ENCODE measurements around the gene FMNL2.

Gene FMNL2

DNA sequence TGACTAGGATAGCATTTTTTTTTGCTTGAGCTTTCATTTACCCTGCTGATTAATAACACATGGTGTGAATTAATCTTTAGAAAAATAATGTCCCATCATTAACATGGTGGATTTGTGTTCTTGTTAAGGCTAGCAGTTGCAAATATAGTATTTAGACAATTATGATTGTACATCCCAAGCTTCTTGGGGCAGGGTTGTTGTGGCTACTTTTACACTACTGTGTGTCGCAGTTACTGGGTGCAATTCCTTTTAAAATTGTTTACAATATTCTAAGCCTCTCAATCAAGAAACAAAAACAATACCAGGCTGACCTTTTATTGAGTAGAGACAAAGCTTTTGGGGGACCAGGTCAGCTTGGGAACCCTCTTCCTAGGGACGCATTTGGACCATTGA is 2.5 kb downstream of the FMNL2 start:
- DNase-seq (ENCODE audit: low read depth in 4 of 4, low spot score in 1 of 4): no peak

DNA sequence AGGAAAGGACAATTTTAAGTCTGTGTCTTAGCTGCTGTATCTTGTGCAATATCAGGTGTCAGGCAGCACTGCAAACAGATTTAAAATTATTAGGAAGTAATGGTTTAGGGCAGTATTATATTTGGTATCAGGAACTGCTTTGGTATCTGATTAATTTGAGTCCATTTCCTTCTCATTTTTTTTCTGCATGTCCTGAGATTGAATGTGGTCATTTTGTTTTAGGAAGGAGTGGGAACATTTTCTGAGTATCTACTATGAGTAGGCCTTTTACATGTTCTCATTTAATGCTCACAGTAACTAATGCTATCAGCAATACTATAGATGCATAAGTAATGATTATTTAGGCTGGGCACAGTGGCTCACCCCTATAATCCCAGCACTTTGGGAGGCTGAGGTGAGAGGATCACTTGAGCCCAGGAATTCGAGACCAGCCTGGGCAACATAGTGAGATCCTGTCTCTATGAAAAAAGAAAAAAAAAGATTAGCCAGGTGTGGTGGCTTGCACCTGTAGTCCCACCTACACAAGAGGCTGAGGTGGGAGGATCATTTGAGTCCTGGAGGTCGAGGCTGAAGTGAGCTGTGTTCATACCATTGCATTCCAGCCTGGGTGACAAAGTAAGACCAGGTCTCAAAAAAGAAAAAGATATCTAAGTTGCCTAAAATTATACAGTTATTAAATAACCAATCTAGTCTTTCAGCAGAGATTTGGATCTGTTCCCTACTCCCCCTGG is 4.7 kb downstream of the FMNL2 start:
- no peak for DNase-seq (ENCODE audit: low read depth in 4 of 4, low spot score in 1 of 4)

DNA sequence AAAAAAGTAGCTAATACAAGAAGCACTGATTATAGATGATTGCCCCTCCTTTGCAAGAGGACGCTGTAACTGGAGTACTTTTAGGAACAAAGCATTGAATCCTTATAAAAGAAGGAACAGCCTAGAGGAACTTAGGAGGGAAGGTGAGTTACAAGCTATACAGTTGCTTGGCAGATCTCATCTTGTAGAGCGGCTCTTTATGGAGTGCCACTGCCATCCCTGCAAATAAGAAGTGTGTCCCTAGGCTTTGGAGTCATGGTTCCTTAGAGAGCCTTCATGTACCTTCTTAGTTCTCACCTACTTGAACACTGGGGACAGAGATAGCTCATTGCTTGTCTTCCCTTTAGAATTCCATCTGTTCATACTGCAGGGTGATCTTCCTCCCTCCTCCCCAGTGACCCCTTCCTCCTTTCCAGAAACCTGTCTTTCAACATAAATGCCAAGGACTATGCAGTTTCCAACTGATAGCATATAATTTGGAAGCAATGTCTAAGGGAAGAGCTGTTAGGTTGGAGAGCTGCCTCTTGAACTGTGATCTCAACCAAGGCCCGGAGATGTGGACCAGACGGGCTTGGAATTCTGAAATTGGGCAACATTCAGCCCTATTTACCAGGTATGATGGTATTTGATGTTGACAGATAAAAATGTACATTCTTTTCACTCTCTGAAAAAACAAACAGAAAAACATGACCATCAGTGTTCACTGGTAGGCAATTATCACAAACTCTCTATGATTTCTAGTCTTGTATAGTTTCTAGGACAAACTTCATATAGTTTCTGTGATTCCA is 7.5 kb downstream of the FMNL2 start:
- DNase-seq (ENCODE audit: low read depth in 4 of 4, low spot score in 1 of 4): no peak

DNA sequence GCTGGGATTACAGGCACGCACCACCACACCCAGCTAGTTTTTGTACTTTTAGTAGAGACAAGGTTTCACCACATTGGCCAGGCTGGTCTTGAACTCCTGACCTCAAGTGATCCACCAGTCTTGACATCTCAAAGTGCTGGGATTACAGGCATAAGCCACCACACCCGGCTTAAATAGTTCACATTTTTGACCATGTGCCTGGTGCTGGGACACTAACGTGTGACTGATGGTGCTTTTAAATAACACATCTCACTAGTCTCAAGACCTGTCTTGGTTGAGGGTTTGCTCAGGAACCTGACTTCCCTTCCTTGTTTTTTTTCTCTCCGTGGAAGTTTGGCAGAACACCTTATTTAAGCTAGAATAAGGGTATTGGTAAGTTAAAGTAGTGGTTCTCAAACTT is 8.5 kb downstream of the FMNL2 start:
- DNase-seq (ENCODE audit: low read depth in 4 of 4, low spot score in 1 of 4): no peak

DNA sequence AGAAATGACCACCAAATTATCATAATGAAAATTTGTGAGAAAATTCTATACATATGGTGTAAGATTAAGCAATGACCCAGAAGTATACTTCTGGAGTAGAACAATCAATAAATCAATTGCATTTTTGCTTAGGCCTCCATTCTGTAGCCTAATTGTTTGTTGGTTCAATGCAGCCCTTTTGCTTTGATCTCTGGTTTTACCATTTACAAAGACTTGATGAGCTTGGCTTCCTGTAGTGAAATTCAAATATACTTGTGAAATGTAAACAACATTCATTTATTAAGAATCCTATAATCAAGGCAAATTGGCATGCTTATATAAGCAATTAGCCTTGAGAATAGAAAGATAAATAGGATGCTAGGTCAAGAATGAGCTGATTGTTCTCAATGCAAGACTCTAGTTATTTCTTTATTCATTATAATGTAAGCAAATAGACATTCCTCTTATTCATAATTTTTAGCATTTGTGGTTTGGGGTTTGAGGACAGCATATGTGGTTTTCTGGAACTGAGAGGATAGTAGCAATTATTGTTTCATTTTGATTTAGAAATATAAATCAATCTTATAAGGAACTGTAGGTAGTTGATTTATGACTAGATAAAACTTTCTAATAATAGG is 9.7 kb downstream of the FMNL2 start:
- DNase-seq (ENCODE audit: low read depth in 4 of 4, low spot score in 1 of 4): no peak

DNA sequence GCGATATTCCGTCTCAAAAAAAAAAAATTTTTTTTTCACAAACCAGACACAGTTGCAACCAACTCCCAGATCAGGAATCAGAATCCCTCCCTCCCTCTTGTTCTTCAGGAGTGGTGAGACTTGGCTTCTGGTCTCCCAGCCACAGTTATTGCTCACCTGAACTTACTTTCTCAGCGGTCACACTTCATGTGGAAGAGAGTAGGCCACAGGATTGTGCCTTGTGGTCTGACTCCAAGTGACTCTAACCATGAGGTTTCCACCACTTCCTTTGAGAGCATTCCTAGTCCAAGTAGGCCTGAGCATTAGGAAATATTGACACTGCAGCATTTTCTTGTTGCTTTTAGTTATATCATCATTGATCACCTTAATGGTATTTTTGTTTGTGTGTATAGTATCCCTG is 12.1 kb downstream of the FMNL2 start:
- DNase-seq (ENCODE audit: low read depth in 4 of 4, low spot score in 1 of 4): no peak

DNA sequence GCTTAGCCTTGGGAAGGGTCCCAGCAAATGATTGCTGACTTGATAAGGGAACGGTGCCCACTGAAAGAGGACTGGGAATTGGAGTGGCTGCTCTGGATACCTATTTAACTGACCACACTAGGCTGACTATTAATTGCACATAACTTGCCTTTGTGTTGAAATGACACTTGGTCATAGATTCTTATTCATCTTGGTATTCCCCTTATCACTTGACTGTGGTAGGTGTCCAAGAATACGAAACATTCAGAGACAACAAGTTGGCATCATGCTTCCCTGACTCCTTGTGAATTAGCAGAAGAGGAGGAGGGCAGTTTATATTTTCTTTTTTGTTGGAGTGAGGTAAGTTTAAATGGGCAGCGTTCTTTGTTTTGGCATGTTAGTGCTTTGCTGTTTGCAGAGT is 13.4 kb downstream of the FMNL2 start:
- no peak for DNase-seq (ENCODE audit: low read depth in 4 of 4, low spot score in 1 of 4)

DNA sequence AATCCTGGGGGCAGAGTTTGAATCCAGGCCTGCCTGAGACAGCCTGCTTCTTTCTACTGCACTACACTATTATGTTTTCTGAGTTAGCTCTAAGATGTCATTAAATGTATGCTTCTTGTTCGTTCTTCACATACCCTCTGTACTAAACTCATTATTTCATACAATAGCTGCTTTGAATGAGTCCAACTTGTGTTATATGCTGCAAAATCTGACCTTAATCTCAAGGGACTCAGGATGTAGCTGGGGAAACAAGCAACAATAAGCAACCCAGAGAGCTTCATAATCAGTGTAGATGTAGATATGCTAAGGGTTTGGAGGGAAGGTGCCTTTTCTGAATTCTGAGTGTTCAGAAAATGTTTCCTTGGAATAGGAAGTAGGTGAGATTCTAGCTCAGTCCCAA is 14.4 kb downstream of the FMNL2 start:
- no peak for DNase-seq (ENCODE audit: low read depth in 4 of 4, low spot score in 1 of 4)

DNA sequence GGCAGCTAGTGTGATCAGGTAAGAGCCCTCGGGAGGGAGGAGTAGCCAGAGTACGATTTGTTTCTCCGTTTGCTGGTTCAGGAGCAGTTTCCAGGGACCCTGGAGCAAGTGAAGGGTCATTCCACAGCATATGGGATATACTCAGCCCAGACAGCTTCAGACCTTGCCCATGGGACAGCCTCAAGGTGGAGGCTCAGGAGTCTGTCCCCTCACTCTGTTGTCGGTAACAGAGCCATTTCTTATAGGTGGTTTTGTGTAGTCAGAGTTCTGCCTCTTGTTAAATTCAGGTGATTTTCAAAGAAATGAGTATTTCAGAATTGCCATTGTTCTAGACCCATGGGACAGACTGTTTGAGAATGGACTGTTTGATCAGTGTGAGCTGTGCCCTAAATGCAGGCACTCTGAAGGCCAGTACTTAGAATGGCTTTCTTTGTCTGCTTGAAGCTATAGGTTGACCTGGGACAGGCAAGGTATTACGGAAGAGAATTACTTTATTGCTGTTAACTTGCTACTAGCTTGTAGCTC is 15.2 kb downstream of the FMNL2 start:
- DNase-seq (ENCODE audit: low read depth in 4 of 4, low spot score in 1 of 4): no peak

DNA sequence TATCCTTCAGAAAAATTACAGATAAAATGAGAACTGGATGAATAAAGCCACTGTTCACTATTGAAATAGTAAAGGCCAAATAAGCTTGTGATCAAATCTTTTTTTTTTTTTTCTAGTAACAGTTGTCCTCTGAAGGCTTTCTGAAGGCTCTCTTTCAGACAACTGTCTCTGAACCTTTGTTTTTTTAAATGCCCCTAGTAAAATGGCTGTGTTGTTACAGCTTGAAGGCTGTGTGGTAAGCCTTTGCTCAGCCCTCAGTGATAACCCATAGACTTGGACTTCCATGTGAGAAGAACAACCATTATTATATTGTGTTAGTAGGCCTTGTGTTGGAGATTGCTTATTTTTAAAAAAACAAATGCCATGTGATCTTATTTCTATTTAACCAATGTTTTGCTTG is 17.6 kb downstream of the FMNL2 start:
- DNase-seq (ENCODE audit: low read depth in 4 of 4, low spot score in 1 of 4): no peak

DNA sequence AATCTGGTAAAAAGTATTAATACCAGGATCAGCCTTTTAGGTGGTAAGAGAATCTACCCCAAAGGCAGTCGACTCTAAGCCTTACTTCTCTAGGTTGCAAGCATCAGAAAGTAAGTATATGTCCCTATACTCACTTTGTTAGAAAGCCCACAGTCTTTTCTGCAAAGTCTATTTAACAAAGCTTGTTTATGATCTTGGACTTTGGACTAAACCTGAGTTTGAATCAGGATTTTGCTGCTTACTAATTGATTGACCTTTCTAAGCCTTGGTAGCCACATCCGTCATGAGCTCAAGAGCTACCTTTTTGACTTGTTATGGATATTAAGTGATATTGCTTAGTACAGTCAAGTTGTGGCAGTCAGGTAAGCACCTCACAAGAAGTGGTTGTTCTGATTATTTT is 18.4 kb downstream of the FMNL2 start:
- DNase-seq (ENCODE audit: low read depth in 4 of 4, low spot score in 1 of 4): no peak

DNA sequence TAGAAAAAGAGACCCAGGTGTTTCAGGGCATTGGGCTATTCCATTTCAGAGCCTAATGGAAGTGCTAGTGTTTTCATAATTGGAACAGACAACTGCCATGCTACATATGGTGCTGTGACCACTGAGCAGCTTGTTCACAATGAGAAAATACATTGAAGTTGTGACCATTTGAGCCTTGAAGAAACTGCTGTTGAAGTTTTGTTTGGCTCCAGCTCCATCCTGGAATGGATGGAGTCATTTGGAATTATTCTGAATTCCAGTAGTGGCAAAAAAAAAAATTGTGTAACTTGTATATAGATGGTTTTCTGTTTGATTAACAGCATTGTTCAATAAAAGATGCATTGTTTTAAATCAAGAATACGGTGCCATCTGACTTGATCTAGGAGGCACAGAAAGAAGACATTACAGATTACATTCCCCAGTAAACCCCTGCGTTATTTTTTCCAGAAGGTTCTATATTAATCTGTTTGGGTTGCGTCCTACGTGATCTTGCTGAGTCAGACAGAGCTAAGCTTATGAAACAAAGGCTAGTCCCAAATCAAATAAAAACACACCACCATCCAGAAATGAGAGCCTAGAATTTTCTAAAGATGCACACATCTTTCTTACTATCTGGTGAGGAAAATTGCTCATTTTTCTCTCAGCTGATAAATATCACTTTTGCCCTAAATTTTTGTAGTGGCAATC is 19.2 kb downstream of the FMNL2 start:
- no peak for DNase-seq (ENCODE audit: low read depth in 4 of 4, low spot score in 1 of 4)

DNA sequence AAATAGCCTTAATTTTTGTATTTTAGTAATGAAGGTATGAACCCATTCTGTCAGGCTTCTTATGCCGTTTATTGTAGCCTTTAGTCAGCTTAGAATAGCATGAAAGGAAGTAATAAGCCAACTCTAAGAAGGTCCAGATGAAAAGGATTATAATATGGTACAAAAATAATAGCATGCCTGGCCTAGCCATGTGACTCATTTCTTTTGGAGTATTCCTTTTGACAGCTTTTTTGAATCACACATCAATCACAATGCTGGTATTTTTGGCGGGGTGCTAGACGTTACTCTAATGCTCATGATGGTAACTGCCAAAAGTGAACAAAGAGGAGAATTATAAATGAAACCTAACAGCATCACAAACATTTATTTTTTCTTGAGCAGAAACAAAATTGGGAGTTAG is 19.9 kb downstream of the FMNL2 start:
- DNase-seq (ENCODE audit: low read depth in 4 of 4, low spot score in 1 of 4): no peak

DNA sequence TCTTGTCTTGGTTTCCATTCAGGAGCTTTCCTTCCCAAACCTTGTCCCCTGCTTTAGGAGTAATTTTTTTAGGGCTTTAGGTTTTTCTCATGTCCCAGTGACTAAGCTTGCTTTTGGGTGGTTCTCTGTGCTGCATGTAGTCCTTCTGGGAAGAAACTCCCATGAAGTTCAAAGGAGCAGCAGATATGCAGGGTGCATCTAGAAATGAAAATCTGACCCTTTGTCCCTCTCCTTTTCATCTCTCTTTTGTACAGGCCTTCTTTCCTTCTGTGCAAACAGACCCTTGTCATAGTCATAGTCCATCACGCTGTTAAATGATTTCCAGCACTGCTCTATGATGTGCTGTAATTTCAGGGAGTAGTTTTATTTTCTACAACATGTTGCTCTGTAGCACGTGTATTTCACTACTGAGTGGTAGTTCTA is 20.4 kb downstream of the FMNL2 start:
- DNase-seq (ENCODE audit: low read depth in 4 of 4, low spot score in 1 of 4): no peak

DNA sequence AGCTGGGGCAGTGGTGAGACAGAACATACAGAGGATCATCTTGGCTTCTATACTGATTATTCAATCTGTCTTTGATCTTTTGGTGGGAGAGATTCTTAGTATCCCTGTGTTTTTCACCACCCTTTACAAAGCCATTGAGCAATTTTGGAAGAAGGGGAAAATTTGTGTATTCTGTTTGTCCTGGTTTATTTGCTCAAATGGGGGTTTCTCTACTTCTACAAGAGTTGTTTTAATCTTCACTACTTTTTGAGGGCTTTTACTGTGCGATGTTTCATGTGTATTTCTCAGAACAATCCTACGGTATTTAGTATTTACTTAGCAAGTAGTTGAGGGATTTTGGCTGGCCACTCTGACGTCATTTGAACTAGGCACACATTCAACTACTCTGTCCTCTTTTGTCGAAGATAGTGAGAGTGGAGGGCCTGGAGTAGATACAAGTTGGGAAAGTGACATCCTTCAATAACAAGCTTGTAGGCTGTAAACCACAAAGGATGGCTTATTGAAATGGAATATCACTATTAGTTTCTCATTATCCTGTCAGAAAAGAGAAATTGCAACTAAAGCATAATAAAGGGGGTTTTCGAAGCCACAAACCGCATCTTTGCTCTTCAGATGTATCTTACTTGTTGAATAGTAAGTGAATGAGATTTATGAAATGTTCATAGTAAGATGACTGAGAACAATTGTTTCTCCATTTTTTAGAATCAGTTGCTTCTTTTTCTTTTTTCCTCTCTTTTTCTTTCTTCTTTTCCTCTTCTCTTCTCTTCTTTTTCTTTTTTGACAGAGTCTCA is 24.8 kb downstream of the FMNL2 start:
- no peak for DNase-seq (ENCODE audit: low read depth in 4 of 4, low spot score in 1 of 4)

DNA sequence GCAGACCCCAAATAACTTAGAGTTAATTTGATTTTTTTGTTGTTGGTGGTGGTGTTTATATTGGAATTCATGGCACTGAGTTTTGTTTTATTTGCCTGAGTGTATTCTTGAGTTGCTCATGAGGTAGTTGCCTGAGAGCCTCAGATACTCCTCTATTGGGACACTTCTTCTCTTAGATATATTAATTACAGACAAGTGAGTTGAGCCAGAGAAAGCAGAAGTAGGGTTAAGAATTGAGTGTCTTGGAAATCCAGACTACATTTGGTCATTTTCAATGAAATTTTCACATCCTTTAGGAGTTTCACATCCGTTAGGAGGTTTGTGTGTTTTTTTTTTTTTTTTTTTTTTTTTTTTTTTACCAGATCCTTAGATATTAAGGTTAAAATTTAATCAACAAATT is 29.0 kb downstream of the FMNL2 start:
- DNase-seq (ENCODE audit: low read depth in 4 of 4, low spot score in 1 of 4): no peak

DNA sequence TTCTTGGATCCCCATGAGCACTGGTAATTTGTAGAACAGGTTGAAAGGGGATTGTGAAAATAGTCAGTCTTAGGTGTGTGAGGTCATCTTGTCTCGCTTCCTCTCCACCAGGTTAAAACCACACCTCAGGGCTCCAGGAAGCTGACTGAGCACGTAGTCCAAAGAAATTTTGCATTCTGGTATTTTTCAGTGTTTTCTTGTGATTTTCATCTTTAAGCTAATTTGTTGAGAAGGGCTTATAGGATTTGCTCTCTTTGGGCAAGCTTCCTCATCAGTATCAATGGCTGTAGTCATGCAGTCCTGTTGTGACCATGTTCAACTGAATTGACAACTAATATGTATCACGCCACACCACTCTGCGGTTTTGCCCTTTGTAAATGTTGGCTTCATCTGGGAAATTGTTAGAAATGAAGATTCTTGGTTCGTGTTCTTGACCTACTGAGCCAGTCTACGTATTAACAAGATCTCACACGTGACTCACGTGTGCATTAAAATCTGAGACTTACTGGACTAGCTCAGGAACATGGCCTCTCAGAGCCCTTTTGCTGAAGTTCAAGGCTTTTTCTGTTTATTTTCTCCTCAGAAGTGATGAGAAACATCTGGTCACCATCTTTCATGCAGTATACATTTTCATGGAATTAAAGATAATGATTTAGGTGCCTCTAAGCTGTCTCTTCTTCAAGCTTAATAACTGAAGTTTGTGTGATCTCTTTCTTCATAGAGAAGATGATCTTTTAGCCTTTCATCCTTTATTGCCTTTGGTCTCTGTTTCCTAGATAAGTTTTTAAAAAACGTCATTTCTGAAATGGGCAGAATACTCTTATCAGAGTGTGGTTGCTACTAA is 32.8 kb downstream of the FMNL2 start:
- no peak for DNase-seq (ENCODE audit: low read depth in 4 of 4, low spot score in 1 of 4)

DNA sequence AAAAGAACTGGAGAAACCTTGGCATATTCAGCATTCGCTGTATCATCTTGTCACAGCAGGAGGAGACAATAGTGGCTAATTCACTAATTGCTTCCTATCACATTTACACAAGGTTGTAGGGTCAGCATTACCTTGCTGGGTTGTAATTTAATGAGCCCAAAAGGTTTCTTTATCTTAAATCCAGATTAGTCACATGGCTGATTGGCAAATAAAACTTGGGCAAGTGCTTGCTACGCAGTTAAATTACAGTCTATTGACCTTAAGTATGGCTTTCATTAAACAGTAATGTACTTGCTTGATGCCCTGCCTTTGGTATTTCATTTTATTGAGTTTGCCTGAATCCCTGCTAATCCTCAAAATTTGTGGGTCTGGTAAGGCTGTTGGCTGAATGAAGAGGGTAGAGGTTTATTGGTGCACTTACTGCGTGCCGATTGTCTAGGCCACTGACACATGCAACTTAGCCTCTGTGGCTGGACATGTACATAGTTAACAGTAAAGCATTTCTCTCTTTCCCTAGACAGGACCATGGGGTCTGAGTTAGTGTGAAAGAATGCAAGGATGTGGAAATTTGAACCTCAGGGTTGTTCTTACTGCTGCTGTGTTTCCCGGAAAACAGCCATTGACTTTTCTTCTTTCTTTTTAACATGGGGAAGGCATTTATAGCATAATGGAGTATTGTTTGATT is 34.3 kb downstream of the FMNL2 start:
- DNase-seq (ENCODE audit: low read depth in 4 of 4, low spot score in 1 of 4): no peak

DNA sequence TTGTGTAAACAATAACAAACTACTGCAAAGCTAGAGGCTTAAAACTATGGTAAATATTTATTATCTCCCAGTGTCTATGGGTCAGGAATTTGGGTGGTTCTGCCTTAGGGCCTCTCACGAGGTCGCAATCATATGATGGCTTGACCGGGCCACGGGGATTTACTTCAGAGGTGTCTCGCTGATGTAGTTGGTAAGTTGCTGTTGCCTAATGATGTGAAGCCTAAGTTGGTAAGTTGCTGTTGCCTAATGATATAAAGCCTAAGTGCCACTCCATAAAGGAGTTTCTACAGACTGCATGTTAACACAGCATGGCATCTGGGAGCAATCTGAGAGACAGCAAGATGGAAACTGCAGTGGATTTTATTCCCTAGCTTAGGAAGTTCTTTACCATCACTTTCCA is 35.8 kb downstream of the FMNL2 start:
- DNase-seq (ENCODE audit: low read depth in 4 of 4, low spot score in 1 of 4): no peak

Measured in stimulated activated CD4-positive, alpha-beta T cell treated with anti-CD3 and anti-CD28 coated beads, Interleukin-1b, Interleukin-23, amount 100 ng/mL, for 24 hours (primary cell).